ENCODE results near the gene SEMA6A.
A peak's percentile ranks its signal among the peaks of the same experiment; 100 is the strongest.

SEMA6A gene

DNA sequence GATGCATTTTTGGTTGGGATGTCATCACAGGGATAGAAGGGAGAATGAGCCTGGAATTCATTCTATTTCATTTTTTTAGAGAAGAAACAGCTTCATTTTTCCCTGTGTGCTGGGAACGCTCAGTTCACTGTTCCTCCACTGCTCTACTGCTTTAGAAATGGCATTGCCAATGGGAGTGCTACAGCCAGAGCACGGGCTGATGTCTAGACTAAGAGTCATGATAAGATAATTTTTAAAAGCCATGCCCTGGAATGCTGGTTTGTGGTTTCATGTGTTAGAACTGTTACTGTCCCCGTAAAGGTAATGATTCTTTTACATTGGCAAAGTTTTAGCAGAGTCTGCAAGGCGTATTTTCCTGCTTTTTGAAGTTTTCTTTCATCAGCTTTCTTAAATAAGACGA is 119.6 kb downstream of the SEMA6A start:
- no peak for DNase-seq

DNA sequence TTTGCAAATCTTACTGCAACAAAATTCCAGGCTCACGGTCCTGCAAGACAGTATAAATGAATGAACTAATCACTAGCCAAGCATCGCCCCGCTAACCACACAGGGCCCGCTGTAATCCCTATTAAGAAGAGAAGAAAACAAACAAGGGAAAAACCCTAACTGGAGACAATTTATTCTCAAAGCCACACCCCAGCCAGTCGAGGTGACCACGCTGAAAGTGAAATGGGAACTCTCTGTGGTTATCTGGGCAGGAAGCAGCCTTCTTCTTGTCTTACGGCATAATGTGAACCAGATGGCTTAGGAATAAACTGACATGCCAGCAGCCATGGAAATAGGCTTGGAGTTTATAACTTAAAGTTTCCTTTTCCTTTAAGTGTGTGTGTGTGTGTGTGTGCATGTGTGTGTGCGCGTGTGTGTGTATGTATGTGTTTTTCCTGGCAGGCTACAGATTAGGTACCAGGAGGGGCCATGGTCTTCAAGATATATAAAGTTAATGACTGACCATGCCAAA is 120.2 kb downstream of the SEMA6A start:
- peak; percentile 11 for DNase-seq

DNA sequence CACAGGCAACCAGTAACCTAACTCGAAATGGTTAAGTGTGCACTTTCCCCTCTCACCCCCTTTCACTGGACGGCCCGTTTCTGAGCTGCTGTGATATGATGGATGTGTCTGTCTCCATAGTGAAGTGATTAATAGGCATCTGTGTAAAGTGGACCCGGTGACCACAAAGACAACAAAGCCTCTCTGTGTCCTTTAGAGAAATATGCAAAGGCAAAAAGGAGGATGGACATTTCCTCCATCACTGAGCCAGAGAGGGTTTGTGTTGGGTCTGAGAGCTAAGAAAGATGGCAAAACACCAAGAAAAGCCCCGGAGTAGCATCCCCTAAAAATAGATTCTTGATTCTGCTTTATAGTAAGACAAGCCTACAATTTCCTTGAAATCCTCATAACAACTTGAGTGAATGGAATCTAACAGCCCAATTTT is 120.6 kb downstream of the SEMA6A start:
- no peak for DNase-seq

DNA sequence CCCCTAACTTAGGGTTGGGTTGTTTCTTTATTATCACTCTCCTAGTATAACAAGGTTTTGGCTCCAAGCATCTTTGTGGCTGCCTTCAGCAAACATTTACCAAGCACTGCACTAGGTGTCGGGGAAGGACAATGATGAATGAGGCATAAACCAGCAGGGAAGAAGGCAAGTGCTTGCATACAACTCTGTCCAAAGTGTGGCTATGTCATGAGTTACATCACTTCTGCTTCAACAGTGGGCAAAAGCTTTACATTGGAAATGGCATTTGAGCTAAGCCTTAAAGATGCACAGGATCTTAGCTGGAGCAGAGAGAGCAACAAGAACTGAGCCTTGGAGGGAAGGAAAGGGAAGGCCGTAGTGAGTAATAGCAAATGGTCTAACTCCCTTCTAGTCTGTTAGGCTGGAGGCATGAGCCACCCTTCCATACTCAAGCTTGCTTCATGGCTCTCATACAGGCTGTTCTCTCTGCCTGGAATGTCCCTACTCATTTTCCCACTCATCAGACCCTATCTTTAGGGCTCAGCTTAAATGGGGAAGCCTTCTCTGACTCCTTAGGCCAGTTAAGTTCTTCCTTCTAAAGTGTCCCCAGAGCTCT is 121.8 kb downstream of the SEMA6A start:
- no peak for DNase-seq

DNA sequence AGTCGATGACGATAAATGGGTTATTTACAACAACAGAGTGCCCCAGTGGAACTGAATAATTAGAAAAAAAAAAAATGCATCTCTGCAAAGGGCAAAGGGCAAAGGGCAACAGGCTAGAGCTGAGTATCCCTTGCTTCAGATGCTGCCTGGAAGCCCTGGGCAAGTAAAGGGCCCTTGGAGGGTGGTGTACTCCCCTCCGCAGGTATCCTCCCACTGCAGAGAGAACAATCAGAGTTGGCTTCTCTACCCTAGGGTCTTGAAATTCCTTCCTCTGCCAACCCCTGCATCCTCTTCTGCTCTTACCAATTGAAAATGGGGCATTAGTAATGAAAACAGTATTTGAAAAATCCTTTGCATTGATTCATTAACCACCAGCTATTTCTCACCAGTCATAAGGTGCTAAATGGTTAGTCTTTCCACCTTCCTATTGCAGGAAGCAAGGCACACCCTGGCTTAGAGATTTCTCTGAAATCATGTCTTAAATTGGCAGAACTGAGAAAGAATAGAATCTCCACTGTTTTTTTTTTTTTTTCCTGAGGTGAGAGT is 122.6 kb downstream of the SEMA6A start:
- no peak for DNase-seq

DNA sequence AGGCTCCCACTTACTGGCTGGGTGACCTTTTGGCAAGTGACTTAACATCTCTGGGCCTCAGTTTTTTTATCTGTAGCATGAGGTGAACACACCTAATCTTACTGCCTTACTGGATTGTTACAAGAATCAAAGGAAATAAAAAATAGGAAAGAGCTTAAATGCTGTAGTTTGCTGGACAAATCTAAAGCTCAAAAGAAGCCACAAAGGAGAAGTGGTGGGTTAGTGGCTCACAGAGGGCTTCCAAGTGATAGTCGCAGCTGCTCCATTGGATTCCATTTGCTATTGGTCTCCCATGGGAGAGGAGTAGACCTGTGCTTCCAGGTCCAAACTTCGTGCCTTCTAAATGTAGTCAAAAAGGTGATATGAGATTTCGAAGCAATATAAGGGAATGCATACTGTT is 123.6 kb downstream of the SEMA6A start:
- DNase-seq, result no peak

DNA sequence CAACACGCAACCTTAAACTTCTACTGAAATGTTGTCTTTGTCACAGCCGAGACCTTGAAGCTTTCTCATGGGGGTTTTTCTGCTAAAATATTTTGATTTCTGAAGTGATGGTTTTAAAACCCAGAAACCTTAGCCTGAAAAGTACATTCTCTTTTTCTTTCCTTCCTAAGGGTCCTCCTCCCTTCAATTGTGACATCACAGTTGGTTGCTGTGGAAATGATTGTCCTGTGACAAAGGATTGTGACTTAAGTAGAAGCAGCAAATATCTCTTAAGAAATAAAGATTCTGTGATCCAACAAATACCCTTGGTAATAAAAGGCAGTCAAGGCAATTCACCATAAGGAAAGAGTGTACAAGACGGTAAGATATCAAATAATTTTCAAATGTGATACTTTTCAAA is 125.2 kb downstream of the SEMA6A start:
- no peak for DNase-seq

DNA sequence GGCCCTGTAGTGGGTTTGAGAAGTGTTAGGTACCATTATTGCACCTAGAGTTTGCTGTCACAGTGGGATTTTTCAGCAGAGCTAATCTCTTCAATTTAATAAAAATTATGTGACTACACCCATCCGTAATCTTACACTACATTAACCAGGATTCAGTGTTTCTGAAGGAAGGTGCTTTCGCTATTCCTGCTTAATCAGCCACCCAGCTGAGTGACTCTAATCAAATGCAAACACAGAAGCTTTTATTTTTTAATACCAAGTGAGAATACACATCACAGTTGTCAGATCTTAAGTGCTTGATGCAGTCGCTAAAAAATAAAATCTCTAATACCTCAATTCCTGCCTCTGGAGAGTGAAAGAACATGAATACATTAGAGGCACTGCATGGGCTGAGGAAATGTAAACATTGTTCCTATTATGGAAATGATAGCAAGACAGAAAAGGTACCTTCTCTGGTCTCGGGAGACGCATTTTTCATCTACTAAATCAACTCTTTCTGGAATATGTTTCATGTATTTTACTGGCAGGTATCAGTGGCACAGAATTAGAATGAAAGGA is 125.7 kb downstream of the SEMA6A start:
- no peak for DNase-seq

DNA sequence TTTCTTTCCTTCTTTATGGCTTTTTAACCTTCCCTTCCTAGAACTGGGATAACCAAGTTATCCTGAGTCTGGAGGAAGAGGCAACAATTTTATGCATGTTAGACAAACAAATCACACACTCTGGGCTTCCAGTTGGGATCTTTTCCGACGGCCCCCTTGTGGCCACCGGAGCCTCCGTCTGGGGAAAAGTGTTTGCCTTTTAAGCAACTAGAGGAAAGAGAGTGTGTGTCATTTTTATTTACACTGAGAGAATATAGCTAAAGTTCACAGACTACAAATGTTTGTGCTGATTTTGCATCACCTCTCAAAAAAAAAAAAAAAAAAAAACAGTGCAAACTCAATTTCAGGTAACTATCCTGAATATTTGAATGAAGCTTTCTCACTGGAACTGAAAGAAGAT is 126.2 kb downstream of the SEMA6A start:
- no peak for DNase-seq

DNA sequence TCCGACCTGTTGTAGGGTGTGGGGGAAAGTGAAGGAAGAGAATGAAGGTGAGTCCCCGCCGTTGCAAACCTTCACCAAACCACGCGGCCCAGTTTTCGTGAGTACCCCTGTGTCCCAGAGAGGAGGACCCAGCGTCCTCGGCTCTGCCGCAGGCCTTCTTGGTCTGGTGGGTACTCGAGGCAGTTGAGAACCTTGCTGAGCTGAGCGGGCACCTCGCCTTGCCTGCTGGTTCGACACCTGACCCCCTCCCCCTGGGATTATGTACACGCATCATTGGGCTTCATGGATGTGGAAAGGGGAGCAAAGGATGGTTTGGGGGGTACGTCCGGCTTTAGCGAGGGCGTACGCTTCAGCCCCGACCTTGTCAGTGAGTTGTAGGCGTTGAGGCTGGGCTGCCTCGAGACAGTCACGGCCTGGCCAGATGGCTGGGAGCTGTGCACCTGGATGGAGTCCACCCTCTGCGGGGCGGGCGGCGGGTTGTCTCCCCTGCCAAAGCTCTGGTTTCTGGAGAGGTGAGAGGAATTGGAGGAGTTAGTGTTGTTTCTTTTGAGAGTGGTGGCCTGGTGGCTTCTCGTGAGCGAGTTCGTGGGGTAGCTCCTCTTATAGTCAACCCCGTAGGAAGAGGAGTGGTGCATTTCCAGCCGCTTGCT is 128.1 kb downstream of the SEMA6A start:
- no peak for DNase-seq

DNA sequence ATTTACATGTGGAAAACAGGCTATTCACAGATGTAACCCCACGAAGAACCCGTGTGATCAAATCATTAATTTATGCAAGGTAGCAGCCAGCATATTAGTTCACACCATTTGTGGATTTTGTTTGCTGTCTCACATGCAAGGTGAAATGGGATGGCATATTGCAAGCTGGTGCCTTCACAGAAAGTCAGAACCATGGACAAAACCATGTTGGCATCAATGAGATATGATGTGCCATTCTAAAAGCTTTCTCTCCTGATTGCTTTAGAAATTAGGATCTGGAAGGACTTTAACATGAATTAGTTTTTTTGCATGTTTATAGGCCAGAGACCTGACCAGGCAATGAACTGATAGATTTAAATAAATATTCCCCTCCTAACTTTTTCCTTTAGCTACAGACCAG is 129.3 kb downstream of the SEMA6A start:
- DNase-seq, result no peak

DNA sequence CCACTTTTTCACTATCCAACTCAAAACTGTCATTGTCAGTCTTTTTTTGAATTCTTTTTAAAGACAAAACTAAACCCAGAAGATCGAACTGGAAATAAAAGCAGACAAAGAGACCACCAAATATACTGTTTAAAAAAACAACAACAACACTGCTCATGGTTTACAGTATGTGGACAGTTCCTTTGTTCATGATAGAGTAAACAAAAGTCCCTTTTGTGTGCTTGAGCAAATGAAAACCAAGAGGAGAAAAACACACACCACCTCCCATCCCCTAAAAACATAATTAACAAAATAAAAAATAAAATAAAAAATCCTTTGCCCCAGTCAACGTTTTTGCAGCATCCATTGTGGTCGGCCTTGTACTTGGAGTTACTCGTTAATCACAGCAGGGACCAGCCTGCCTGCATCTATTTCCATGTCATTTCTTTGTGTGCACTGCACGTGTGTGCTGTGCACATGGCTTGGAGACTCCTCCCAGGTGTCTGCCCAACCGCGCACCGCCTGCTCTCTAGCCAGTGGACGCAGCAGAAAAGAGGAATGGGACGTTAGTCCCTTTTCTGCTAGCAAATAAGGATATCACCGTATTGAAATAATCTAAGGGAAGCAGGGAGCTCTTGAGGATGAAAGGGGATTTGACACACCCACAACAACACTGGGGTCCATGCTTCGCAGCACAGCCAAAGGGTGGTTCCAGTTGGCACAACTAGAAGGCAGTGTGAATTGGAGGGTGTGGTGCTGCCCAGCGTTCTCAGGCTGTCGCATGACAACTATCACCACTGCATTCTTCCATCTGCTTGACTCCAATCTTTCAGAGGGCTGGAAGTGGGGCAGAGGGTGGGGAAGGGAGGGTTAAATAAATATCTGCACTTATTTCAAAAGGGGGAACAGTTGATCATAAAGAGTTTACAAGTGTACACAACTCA is 130.0 kb downstream of the SEMA6A start:
- DNase-seq, result no peak

DNA sequence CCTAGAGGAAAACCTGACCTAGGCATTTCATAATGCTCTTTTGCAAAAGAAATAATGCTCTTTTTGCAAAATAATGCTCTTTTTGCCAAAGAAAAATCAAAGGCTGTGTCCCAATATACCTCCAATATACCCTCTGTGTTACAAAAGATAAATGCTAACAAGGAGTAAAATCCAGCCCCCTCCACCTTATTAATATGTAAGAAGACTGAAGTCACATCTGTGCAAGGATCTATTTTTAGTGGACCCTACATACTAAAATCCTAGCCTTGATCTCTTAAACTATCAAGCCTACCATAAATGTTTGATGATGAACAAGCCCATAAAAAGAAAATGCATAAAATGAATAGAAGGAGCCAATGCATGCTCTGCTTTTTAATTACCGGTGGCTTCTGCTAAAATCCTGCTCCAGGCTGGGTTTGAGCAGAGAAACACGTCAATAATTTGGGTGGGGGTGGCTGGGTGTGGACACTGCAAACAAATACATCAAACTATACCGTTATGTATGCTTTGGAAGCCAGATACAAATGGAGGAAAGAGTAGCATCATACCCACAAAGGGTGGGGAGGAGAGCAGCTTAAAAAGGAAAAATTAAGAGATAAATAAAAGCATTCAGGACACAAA is 131.6 kb downstream of the SEMA6A start:
- no peak for DNase-seq

DNA sequence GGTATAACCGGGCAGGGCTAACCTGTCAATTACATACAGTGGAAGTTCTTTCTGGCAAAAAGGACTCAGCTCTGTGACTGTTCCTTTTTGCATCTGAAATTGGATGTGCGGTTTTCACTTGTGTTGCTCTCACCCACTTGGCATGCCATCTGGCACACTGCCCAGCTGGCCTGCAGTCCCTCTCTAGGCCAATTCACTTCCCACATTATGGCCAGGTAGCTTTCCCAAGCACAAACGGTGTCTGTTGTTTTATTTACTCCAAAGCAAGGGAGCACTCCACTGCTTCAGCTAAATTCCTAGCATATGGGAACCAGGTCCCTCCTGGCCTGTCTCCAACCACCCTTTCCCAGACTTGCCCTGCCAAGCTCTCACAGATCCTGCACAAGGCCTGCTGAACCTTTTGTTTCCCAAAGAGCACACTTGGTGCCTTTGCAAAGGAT is 132.5 kb downstream of the SEMA6A start:
- DNase-seq, result no peak

DNA sequence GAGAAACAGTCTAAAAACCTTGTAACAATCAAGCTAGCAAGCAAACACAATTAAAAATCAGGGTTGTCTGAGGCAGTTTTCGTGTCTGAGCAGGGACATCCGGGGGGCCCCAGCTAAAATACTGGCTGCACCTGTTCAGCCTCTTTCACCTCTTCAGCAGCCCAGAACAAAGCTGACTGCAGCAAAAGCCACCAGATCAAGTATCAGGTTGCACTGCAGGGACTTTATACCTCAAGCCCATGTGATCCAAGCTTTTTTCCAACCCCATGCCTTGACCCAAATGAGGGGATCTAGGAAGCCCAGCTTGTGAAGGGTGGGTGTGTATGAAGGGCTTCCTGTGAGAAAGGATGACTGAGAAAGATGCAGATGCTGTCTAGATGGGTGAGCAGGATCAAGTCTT is 133.4 kb downstream of the SEMA6A start:
- DNase-seq, result no peak

DNA sequence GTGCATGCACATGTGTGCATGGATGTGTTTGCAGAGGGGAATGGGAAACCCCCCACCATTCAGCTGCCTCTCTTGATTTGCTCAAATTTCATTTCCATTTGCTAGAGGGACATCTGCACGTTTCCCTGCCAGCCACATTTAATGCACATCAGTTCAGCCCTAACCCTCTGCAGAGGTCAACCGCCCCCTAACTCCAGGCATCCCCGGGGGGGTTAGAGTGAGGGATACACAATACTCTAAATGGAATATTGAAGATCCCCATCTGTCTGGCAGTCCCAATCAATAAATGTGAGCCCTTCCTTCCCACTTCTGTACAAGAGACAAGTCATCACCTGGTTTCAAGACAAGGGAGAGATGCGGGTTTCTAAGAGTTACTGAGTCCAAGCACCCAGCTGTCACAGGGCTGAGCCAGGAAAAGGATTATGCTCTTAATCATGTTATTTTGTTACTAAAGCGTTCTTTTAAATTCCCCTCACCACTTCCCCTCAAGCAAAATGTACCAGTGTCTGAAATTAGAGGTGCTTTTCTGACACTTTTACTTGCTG is 134.1 kb downstream of the SEMA6A start:
- no peak for DNase-seq

DNA sequence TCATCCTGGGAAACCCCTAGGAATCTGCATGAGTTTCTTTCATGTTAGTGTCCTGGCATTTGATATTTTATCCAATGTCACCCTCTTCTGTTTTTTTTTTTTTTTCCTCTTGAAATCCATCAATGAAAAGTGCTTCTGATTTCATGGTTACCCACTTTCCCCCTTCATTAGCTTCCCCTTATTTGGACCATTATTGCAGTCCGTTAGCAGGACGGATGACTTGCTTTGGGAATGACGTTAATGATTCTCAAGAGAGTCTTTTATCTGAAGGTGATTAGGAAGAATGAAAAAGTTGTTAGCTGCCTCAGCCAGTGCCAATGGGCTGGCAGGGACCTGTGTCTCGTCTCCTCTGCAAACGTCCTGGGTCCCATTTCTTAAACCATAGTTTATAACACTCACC is 134.7 kb downstream of the SEMA6A start:
- DNase-seq, result no peak

DNA sequence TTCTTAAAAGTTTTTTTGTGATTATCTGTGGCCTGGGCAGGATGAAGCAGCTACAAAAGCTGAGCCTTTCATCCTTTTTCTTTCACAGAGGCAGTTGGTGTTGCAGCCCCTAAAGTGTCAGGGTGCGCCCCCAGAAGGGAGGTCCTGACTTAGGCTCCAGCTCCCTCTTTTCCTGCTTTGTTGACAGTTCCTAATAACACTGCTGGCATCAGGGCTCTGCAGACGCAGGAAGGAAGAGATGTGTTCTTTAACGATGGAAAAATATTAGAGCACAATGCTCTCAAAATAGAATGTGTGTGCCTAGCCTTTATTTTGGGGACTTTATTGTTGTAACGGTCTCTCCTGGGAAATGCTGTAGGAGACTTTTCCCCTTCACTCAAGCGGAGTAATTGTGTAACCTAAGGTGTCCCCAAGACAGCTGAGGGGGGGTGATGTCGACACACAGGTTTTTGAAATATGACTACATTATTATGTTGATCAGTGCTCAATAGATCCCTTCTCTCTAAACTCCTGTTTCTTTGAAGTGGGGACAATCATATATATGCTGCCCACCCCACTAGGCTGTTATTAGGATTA is 135.6 kb downstream of the SEMA6A start:
- DNase-seq, result no peak

DNA sequence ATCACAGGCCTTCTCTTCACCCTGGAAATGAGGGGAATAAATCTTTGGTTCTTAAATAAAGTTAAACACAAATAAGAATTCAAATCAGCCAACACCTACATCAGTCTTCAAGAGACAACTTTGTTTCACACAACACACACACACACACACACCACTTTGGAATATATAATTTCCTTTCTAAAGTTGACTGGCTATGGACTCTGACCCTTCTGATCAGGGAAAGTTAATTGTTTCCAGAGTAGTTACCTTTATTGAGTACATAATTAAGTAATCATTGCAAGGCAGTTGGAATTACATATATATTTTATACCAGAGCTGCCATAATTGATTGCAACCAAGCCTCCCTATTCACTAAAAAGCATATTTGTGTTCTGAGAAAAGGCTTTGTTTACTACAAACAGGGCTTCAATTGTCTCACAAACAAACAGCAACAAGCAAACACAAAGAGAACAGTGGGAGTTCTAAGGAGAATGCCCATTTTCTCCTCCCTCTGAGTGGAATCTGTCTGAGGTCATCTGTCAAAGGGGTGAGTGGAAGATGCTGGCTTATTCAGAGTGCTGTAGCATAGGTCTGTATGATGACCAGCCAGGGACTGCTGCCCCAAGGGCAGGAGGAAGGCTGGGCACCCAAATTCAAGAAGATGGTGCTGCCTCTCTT is 136.6 kb downstream of the SEMA6A start:
- DNase-seq, result no peak

DNA sequence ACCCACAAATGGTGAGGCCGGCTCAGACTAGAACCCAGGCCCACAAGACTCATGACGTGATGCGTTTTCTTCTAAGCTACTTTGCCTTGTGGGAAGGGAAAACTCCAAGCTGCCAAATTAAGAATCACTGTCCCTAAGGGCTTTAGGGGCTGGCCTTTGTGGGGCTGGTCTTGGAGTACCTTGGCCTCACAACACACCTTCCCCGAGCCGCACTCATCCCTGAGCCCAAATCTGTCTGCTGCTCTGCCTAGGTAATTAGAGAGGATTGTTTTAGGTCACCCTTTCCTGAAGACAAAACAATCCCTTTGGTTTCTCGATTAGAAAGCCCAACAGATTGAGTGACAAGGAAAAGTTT is 137.3 kb downstream of the SEMA6A start:
- DNase-seq, result no peak

DNA sequence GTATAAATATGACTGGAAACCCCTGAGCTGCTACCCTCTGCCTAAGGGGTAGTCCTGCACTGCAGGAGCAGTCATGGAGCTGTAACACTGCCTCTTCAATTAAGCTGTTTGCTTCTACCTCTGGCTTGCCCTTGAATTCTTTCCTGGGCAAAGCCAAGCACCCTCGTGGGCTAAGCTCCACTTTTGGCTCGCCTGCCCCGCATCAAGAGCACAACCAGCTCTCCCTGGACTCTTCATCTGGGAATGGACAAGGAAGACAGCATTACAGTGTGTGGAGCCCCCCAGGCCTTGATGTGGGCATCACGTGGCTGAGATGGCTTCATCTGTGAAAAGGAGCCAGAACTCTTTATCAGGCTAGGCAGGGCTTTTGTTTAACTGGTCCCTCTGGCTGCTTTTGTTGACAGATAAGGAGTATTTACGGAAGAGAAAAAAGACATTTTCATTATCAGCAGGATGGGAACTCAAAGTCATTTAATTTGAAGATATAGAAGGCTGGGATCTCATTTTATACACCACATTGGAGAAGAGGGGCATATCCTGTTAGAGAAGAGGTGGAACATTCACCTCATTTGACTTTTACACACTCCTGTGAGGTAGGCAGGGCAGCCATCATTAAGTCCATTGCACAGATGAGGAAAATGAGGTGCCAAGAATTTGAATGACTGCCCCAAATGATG is 137.8 kb downstream of the SEMA6A start:
- DNase-seq, result no peak

Measured in activated CD4-positive, alpha-beta T cell treated with anti-CD3 and anti-CD28 coated beads, Interleukin-2, amount 50 U/mL, for 16 hours (primary cell).